T-helper 2 cell (primary cell): Measurements from ENCODE around the gene BCAS1.
A peak's percentile ranks its signal among the peaks of the same experiment; 100 is the strongest.

Source experiments
- DNase-seq, 5 experiments: peaks; one replicate each; pipeline versions ENCODE4 v3.0.0 to v3.0.0-alpha.2; 2012 to 2022

Gene BCAS1

GRCh38 chr20:54044156-54044555 lies 26.2 kb downstream of the BCAS1 start:
- peak in 1 of 5 experiments; percentile 86 for DNase-seq

DNA sequence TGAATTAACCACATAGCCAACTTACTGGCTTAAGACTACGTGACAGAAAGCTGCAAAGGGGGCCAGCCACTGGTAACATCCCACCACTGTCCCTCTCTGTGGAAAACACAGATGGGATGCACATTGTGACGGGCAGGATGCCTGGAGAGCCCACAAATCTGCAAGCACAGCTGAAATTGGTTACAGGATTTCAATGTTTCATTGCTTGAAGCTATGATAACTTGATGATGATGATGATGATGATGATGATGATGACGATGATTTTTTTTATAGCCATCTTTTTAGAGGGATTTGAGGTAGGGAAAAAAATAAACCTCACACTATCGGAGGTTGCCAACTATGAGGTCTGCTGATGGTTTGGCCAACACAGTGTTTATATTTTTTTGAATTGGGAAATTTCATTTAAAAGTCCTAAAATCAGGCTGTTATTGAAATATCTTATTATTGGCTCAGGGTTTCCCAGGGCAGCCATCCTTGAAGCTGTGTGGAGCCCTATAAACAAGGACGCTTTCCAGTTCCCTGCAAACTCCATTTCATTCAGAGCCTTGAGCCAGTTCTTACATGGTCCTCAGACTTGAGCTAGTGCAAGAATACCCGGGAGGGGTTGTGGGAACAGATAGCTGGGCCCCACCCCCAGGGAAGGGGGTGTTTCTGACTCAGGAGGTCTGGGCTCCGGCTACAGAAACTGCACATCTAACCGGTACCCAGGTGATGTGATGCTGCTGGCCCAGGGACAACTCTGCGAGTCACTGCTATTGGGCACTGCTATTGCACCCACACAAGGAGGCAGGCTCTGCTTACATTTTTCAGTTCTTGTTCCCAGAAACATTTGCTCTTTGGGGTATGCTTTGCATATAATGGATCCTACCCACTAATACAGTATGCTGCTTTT lies 27.1 kb downstream of the BCAS1 start:
- DNase-seq: peak in 1 of 5 experiments; percentile 17

GRCh38 chr20:54042021-54042420 lies 28.4 kb downstream of the BCAS1 start:
- DNase-seq: no peak

DNA sequence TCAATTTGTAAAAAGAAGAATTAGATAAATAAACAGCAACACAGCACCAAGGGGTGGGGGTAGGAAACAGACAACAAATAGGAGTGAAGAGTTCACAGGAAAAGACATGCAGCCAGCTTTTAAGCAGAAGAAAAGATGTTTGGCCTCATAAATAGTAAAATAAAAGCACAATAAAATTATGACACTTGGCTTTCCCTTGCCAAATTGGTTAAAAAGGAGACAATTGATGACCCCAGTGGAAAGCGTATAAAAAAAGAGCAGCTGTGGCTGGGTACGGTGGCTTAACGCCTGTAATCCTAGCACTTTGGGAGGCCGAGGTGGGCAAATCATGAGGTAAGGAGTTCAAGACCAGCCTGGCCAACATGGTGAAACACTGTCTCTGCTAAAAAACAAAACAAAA lies 29.1 kb downstream of the BCAS1 start:
- no peak for DNase-seq

- no peak for DNase-seq
These were observed 29.9 kb downstream of the BCAS1 start for GRCh38 chr20:54040531-54040930.

DNA sequence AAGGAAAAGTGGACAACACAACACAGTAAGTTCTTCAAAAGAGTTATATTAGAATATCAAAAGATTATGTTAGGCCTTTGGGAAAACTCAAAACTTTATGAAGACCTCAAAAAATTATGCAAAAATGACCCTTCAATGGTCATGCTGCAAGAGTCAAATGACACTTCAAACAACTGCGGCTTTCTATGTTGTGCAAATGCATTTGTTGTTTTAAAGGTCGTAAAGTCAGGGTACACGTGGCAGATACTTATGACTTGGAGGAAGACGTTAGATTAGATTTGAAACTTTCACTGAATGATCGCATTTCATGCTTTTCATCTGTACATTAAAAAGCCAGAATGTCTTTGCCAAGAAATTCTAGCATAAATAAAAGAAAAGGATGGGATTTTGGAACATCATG lies 31.4 kb downstream of the BCAS1 start:
- no peak for DNase-seq

DNA sequence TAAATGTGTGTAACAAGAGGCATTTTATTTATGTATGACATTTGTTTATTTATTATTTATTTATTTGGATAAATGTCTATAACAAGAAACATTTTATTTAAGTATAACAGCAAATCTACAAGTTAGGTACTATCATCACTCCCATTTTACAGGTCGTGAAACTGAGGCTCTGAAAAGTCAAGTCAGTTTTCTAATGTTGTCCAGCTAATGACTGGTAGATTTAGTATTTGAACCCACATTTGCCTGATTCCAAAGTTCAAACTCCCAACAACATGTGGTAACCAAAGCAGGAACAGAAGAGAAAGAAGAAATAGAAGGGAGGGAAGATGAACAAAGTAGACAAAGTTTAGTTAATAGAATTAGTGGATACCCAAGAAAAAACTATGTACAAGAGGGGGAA lies 32.9 kb downstream of the BCAS1 start:
- DNase-seq: no peak

- no peak for DNase-seq
These were observed 40.8 kb downstream of the BCAS1 start for GRCh38 chr20:54029643-54030042.

DNA sequence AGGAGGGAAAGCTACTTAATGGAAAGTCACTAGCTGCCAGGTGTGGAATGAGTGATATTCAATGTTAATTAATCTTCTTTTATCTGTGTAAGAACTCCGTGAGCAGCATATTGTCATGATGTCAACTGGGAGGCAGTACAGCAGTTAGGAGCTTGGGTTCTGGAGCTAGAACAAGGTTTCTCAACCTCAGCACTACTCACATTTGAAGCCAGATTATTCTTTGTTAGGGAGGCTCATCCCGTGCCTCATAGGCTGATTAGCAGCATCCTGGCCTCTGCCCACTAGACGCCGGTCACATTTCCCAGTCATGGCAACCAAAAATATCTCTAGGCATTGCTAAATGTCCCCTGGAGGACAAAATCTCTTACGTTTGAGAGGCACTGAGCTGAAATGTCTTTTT lies 41.2 kb downstream of the BCAS1 start:
- DNase-seq: no peak

- no peak for DNase-seq
These were observed 42.0 kb downstream of the BCAS1 start for GRCh38 chr20:54028276-54029011.

DNA sequence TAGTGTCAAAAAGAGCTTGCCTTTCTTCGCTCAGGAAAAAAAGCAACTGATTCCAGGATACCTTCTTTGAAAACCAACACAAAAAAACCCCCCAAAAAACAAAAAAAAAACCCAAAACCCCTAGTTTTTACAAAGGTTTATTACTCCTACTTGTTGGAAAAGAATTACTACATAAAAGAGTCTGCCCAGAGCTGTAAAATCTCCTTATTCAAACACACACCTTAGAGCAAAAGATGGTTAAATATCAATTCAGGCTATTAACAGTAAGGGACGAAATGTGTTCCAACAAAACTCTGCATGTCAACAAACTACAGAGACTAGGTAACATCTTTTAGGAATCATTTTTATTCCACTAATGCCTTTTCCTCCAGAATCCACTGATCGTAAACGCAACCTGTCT lies 42.7 kb downstream of the BCAS1 start:
- DNase-seq: no peak

- no peak for DNase-seq
These were observed 43.9 kb downstream of the BCAS1 start for GRCh38 chr20:54026295-54027064.

DNA sequence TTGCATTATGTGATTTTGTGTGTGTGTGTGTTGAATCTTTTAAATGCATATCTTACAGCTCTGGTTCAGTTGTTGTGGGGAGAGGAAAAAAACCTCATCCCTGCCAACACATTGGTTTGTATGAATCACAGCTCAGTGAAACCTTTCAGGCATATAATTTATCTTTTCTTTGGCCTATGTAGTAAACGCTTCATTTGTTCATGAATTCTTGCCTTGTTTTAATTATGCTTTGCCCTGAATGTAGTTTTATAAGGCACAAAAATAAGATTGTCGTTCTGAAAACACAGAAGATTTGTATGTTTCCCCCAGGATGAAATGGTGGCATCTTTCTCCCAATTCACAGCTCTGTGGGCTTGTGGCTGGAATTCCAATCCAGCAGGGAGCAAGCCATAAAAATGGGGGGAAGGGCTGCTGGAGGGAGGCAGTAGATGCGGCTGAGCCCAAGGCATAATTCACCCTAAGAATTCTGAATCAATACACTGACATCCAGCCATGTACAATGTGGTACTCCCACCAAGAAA lies 45.1 kb downstream of the BCAS1 start:
- DNase-seq: no peak

GRCh38 chr20:54023406-54023805 lies 47.0 kb downstream of the BCAS1 start:
- DNase-seq: no peak

GRCh38 chr20:54021446-54022235 lies 48.8 kb downstream of the BCAS1 start:
- DNase-seq: no peak

- no peak for DNase-seq
These were observed 49.5 kb downstream of the BCAS1 start for GRCh38 chr20:54020868-54021267.

DNA sequence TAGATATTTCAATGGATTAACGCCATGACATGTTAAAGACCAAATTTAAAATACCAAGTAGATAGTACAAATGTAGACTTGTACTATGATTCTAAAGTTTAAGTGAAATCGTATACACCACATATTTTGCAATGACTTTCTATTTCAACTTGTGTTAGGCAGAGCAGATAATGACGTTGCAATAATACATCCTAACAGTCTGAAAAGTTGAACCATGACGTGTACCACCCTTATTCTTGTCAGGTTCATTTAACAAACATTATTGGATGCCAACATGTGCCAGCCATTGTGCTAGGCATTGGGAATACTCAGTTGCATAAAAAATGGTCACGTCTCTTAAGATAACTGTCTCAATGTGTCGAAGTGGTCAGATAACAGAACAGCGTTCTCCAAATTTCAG lies 50.0 kb downstream of the BCAS1 start:
- no peak for DNase-seq

DNA sequence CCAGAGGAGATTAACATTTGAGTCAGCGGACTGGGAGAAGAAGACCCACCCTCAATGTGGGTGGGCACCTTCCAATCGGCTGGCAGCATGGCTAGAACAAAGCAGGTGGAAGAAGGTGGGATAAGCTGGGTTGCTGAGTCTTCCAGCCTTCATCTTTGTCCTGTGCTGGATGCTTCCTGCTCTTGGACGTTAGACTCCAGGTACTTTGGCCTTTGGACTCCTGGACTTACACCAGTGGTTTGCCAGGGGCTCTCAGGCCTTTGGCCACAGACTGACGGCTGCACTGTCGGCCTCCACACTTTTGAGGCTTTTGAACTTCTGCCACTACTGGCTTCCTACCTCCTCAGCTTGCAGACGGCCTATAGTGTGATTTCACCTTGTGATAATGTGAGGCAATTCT lies 50.8 kb downstream of the BCAS1 start:
- no peak for DNase-seq

GRCh38 chr20:54019127-54019526 lies 51.3 kb downstream of the BCAS1 start:
- DNase-seq: no peak

DNA sequence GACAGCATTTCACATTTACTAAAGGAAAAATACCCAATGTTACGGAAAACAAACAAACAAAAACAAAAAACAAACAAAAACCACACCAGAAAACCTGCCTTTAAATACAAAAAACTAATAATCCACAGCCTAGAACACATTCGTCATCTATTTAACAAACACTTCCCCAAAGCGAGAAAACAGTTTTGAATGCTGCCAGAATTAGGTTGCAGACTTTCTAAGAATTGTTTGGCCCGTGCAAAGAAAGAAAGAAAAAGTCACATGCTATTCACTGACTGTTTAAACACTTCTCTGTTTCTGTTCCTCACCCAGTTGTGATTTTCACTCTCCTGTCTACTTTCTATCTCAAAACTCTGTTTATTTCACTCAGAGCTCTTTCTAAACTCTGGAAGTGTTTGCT lies 52.5 kb downstream of the BCAS1 start:
- DNase-seq: peak in 1 of 5 experiments; percentile 22

GRCh38 chr20:54015496-54015895 lies 54.9 kb downstream of the BCAS1 start:
- no peak for DNase-seq

DNA sequence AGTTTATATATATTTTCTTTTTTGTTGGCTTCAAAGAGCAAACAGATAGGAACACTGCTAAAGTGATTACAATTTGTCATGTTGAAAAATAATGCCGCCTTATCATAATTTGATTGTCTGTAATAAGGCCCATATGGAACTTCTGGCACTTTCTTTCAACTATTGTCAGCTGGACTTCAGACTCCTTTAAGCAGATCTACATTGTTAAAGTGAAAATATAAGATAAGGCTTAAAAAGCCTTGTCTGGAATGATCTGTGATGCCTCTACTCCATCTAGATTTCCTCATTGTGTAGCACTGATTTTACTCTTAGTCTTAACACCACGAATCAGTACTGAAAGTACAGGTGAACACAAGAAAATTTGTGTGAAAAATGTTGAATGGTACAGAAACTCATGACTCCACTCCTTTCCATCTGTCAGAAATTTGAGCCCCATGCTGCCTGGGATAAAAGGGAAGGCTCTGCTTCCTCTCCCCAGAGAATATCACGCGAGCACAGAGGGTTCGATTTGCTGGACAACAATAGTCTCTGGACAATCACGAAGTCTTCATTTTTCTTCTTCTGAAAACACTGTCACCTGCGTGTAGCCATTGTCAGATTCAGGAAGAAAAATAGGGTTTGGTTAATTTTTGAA lies 56.0 kb downstream of the BCAS1 start:
- no peak for DNase-seq
